Measurements from ENCODE around the gene ARHGEF38.

GRCh38 chr4:105712766-105713165, 160.3 kb downstream of the ARHGEF38 start:
- TF ChIP-seq, protein P1, sequence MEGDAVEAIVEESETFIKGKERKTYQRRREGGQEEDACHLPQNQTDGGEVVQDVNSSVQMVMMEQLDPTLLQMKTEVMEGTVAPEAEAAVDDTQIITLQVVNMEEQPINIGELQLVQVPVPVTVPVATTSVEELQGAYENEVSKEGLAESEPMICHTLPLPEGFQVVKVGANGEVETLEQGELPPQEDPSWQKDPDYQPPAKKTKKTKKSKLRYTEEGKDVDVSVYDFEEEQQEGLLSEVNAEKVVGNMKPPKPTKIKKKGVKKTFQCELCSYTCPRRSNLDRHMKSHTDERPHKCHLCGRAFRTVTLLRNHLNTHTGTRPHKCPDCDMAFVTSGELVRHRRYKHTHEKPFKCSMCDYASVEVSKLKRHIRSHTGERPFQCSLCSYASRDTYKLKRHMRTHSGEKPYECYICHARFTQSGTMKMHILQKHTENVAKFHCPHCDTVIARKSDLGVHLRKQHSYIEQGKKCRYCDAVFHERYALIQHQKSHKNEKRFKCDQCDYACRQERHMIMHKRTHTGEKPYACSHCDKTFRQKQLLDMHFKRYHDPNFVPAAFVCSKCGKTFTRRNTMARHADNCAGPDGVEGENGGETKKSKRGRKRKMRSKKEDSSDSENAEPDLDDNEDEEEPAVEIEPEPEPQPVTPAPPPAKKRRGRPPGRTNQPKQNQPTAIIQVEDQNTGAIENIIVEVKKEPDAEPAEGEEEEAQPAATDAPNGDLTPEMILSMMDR (IDR thresholded peaks at IDR 0.05 in 4 of 5, conservative IDR thresholded peaks at IDR 0.05 in 1 of 5) = no peak
- TF ChIP-seq POLR2A (IDR thresholded peaks at IDR 0.05) = no peak

All from gastrocnemius medialis (tissue), 4 donors.